HL-60/S4 treated with phorbol 12-myristate 13-acetate at 8.2 ng/mL for 4 days and 3 days (cell line): ENCODE measurements around the gene CNTROB.

ENCODE experiments used
- in situ Hi-C: fragments of 300-500 bp; cut with MboI; formaldehyde crosslinking; loops from 2 replicates; pipeline ENCODE4 v1.15.0; 2022; ENCODE audit warnings: low sequenced_read_pairs

Gene CNTROB

GRCh38 chr17:7931709-7932482 lies at the start of gene CNTROB, which contains the start of gene TRAPPC1:
TSS of gene CNTROB (plus strand) at chr17:7932206. CDS start at chr17:7933080, 874 bp downstream.
TSS of gene TRAPPC1 (minus strand) at chr17:7931946. CDS start at chr17:7931829, 117 bp downstream.
- in situ Hi-C loops, result no loop called here

GRCh38 chr17:7882629-7883028 lies 49.4 kb upstream of the CNTROB start:
- in situ Hi-C loops, result no loop called here

- in situ Hi-C loops, result no loop called here
These were observed 48.1 kb upstream of the CNTROB start for GRCh38 chr17:7883781-7884386.

GRCh38 chr17:7884581-7885366 lies 47.2 kb upstream of the CNTROB start:
- in situ Hi-C loops, result no loop called here

GRCh38 chr17:7885367-7886226 lies 46.4 kb upstream of the CNTROB start:
- in situ Hi-C loops, result no loop called here

GRCh38 chr17:7886227-7887037 lies 45.6 kb upstream of the CNTROB start:
- in situ Hi-C loops, result no loop called here

- in situ Hi-C loops, result no loop called here
These were observed 44.9 kb upstream of the CNTROB start for GRCh38 chr17:7887038-7887481.

GRCh38 chr17:7887482-7888183 lies 44.4 kb upstream of the CNTROB start:
- in situ Hi-C loops, result no loop called here

GRCh38 chr17:7888184-7888920 lies 43.7 kb upstream of the CNTROB start, which contains the start of gene CHD3:
TSS of gene CHD3 (plus strand) at chr17:7888789. CDS start at chr17:7889001, 212 bp downstream.
- in situ Hi-C loops, result no loop called here

GRCh38 chr17:7889166-7889955 lies 42.6 kb upstream of the CNTROB start:
- in situ Hi-C loops, result no loop called here

GRCh38 chr17:7893187-7893880 lies 38.7 kb upstream of the CNTROB start:
- in situ Hi-C loops, result no loop called here

- in situ Hi-C loops, result no loop called here
These were observed 37.8 kb upstream of the CNTROB start for GRCh38 chr17:7894226-7894625.

- in situ Hi-C loops, result no loop called here
These were observed 37.1 kb upstream of the CNTROB start for GRCh38 chr17:7894866-7895265.

GRCh38 chr17:7897090-7897489 lies 34.9 kb upstream of the CNTROB start:
- in situ Hi-C loops, result no loop called here

GRCh38 chr17:7897773-7898172 lies 34.2 kb upstream of the CNTROB start:
- in situ Hi-C loops, result no loop called here

GRCh38 chr17:7903154-7904103 lies 28.6 kb upstream of the CNTROB start:
- in situ Hi-C loops, result no loop called here
